Neural progenitor cell (in vitro differentiated cells): Measurements from ENCODE around the gene ERO1B.

Source experiments
- EZH2 ChIP-seq: fragments of 200-600 bp; sonication (generic); IDR thresholded peaks from 2 replicates; pipeline ENCODE4 v1.6.1; 2017; ENCODE audit warnings: antibody characterized with exemption, mild to moderate bottlenecking, moderate library complexity
- TF ChIP-seq, protein P1 (sequence below): fragments of 200-600 bp; sonication (generic); IDR thresholded peaks from 2 replicates; pipeline ENCODE4 v1.5.1; 2017; ENCODE audit warnings: antibody characterized with exemption, mild to moderate bottlenecking

DNA sequence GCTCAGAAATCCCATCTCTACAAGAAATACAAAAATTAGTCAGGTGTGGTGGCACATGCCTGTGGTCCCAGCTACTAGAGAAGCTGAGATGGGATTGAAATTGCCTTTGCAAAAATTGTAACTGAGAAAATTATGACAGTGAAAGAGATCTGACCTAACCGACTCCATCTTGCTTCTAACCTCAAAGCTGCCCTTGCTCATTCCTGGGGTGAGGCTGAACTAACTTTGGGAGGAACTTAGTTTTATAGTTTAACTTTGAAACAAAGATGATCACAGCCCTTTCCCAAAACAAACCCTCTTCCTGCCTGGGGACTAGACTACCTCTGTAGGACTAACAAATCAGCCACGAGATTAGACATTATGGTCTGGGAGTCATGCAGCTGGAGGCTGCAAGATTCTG, 33.8 kb upstream of the ERO1B start:
- TF ChIP-seq, protein P1, sequence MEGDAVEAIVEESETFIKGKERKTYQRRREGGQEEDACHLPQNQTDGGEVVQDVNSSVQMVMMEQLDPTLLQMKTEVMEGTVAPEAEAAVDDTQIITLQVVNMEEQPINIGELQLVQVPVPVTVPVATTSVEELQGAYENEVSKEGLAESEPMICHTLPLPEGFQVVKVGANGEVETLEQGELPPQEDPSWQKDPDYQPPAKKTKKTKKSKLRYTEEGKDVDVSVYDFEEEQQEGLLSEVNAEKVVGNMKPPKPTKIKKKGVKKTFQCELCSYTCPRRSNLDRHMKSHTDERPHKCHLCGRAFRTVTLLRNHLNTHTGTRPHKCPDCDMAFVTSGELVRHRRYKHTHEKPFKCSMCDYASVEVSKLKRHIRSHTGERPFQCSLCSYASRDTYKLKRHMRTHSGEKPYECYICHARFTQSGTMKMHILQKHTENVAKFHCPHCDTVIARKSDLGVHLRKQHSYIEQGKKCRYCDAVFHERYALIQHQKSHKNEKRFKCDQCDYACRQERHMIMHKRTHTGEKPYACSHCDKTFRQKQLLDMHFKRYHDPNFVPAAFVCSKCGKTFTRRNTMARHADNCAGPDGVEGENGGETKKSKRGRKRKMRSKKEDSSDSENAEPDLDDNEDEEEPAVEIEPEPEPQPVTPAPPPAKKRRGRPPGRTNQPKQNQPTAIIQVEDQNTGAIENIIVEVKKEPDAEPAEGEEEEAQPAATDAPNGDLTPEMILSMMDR: no peak
- TF ChIP-seq EZH2: no peak
